ENCODE measurements around the gene DPAGT1.

DPAGT1 gene

DNA sequence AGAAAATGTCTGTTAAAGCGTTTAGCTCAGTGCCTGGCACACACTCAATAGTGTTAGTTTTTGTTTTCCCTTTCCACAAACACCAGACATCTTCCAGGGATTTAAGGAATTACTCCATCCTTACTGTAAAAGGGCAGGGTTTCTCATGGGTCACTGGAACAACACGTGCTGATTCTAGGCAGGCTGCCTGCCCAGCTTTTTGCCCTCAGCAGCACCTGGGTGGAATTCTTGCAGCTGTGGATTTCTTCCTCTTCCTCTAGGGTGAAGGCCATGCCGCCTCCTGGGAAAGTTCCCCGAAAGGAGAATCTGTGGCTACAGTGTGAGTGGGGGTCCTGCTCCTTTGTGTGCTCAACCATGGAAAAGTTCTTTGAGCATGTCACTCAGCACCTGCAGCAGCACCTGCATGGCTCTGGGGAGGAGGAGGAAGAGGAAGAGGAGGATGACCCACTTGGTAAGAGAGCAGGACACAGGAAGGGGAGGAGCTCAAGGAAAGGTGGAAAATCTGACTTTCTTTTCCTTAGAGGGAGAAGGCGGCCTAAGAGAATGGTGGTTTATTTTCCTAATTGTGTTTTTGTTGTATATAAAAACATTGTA lies 25.1 kb upstream of the DPAGT1 start:
- ChIA-PET POLR2A (interaction anchor here (0.5 to 1.0 kb wide), 4 partner anchors 24 to 1043 kb away, joined by 3 to 5 read pairs (median 4); partner anchors contain the start of gene DPAGT1), CTCF (interaction anchor here (0.6 kb wide), 2 partner anchors 39 to 1381 kb away, joined by 3 to 5 read pairs; no protein-coding TSS in a partner anchor)
- no peak overlapping the region for H3K4me3 ChIP-seq (ENCODE audit: low read depth, low read length)
- H3K27ac ChIP-seq (ENCODE audit: extremely low read depth, low read depth, low read length): no peak overlapping the region
- H3K9me3 ChIP-seq (ENCODE audit: control insufficient read depth, insufficient read depth, low read depth, low read length): no peaks in the 10 kb centered on the region
- no peak for TF ChIP-seq WT1 (tag by site-specific recombination; IDR thresholded peaks at IDR 0.05)
- TF ChIP-seq, protein P1, sequence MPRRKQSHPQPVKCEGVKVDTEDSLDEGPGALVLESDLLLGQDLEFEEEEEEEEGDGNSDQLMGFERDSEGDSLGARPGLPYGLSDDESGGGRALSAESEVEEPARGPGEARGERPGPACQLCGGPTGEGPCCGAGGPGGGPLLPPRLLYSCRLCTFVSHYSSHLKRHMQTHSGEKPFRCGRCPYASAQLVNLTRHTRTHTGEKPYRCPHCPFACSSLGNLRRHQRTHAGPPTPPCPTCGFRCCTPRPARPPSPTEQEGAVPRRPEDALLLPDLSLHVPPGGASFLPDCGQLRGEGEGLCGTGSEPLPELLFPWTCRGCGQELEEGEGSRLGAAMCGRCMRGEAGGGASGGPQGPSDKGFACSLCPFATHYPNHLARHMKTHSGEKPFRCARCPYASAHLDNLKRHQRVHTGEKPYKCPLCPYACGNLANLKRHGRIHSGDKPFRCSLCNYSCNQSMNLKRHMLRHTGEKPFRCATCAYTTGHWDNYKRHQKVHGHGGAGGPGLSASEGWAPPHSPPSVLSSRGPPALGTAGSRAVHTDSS (tag by site-specific recombination; IDR thresholded peaks at IDR 0.05): peak; percentile 85
- TF ChIP-seq PRDM1 (tag by site-specific recombination; IDR thresholded peaks at IDR 0.05): peak; percentile 60
- no peak for TF ChIP-seq ZNF707 (tag by site-specific recombination; IDR thresholded peaks at IDR 0.05)
- H3K36me3 ChIP-seq (ENCODE audit: control insufficient read depth in 2 of 2, insufficient read depth in 1 of 2, low read length in 2 of 2): peaks cover 14 to 32% of the 10 kb centered on the region in 2 experiments; a peak in 2 of 3 replicates
- peaks cover 4% of the 10 kb centered on the region; the same call in 1 of the 2 replicates for H3K4me1 ChIP-seq (ENCODE audit: control insufficient read depth, insufficient read depth, low read length)

DNA sequence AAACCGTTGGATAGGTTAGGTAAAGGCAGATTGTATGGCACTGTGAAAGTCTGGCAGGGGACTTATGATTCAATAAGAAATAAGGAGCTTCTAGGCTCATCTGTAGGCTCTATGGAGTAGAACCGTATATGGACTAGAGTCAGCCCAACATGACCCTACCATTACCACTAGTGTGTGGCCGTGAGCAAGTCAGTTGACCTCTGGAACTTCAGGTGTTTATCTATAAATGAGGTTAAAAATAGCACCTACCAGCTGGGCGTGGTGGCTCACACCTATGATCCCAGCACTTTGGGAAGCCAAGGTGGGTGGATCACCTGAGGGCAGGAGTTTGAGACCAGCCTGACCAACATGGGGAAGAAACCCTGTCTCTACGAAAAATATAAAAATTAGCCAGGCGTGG lies 24.2 kb upstream of the DPAGT1 start:
- Histone ChIP-seq H3K4me3 (ENCODE audit: low read depth, low read length) (no peak overlapping the region), H3K9me3 (ENCODE audit: control insufficient read depth, insufficient read depth, low read depth, low read length) (no peaks in the 10 kb centered on the region), H3K4me1 (ENCODE audit: control insufficient read depth, insufficient read depth, low read length) (peaks cover 4% of the 10 kb centered on the region; the same call in 1 of the 2 replicates), H3K27ac (ENCODE audit: extremely low read depth, low read depth, low read length) (no peak overlapping the region), H3K36me3 (ENCODE audit: control insufficient read depth in 2 of 2, insufficient read depth in 1 of 2, low read length in 2 of 2) (peaks cover 10 to 22% of the 10 kb centered on the region in 2 experiments; a peak in 2 of 3 replicates)
- no peak for TF ChIP-seq ZNF239 (tag by site-specific recombination; IDR thresholded peaks at IDR 0.05)
- TF ChIP-seq ZNF677 (tag by site-specific recombination; IDR thresholded peaks at IDR 0.05): no peak
- no peak for TF ChIP-seq ZNF596 (tag by site-specific recombination; IDR thresholded peaks at IDR 0.05)
- ChIA-PET POLR2A (no interaction called here), CTCF (interaction anchor here (0.6 to 0.8 kb wide), 2 partner anchors 40 to 198 kb away, joined by 3 to 5 read pairs; no protein-coding TSS in a partner anchor)

DNA sequence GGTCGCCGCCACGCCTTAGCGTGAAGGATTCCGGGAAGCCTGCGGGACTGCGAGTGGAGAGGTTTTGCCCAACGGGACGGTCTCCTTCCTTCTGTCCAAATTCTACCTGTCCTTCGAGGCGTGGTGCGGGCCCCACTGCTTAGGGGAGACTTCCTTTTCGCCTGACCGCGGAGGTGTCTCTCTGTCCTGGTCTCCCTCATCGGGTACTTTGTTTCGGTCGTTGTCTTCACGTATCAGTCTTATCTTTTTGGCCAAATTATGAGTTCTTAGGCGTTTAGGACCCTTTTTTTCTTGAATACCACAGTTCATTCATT lies 20.1 kb upstream of the DPAGT1 start:
- peaks cover 3 to 20% of the 10 kb centered on the region in 2 experiments; a peak in 2 of 3 replicates for H3K36me3 ChIP-seq (ENCODE audit: control insufficient read depth in 2 of 2, insufficient read depth in 1 of 2, low read length in 2 of 2)
- peak overlapping the region; percentile 21; the same call in 1 of the 2 replicates for H3K27ac ChIP-seq (ENCODE audit: extremely low read depth, low read depth, low read length)
- H3K9me3 ChIP-seq (ENCODE audit: control insufficient read depth, insufficient read depth, low read depth, low read length): no peaks in the 10 kb centered on the region
- ChIA-PET POLR2A (interaction anchor here (0.8 to 3.6 kb wide), 19 partner anchors 10 to 260 kb away, joined by 3 to 51 read pairs (median 5); partner anchors contain the start of genes C2CD2L, CENATAC, DPAGT1 and HMBS), CTCF (interaction anchor here (0.7 to 3.2 kb wide), 5 partner anchors 12 to 434 kb away, joined by 3 to 18 read pairs (median 3); no protein-coding TSS in a partner anchor)
- H3K4me3 ChIP-seq (ENCODE audit: low read depth, low read length): peak overlapping the region; percentile 62
- H3K4me1 ChIP-seq (ENCODE audit: control insufficient read depth, insufficient read depth, low read length): peaks cover 4% of the 10 kb centered on the region; the same call in 1 of the 2 replicates
- no peak for TF ChIP-seq ZNF248 (tag by site-specific recombination; IDR thresholded peaks at IDR 0.05)
- no peak for TF ChIP-seq ZBTB48 (tag by site-specific recombination; IDR thresholded peaks at IDR 0.05)
- TF ChIP-seq ZNF266 (tag by site-specific recombination; IDR thresholded peaks at IDR 0.05; ENCODE audit: low read depth): no peak
- TF ChIP-seq ZNF654 (tag by site-specific recombination; IDR thresholded peaks at IDR 0.05; ENCODE audit: low read depth): no peak
- peak; percentile 79 for TF ChIP-seq ZNF335 (tag by site-specific recombination; conservative IDR thresholded peaks at IDR 0.05)
- no peak for TF ChIP-seq ZNF658 (tag by site-specific recombination; IDR thresholded peaks at IDR 0.05)
- no peak for TF ChIP-seq IKZF3 (tag by site-specific recombination; IDR thresholded peaks at IDR 0.05)
- no peak for TF ChIP-seq ZSCAN16 (tag by site-specific recombination; IDR thresholded peaks at IDR 0.05)
- TF ChIP-seq, protein P2, sequence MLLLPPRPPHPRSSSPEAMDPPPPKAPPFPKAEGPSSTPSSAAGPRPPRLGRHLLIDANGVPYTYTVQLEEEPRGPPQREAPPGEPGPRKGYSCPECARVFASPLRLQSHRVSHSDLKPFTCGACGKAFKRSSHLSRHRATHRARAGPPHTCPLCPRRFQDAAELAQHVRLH (tag by site-specific recombination; IDR thresholded peaks at IDR 0.05): no peak
- TF ChIP-seq, protein P3, sequence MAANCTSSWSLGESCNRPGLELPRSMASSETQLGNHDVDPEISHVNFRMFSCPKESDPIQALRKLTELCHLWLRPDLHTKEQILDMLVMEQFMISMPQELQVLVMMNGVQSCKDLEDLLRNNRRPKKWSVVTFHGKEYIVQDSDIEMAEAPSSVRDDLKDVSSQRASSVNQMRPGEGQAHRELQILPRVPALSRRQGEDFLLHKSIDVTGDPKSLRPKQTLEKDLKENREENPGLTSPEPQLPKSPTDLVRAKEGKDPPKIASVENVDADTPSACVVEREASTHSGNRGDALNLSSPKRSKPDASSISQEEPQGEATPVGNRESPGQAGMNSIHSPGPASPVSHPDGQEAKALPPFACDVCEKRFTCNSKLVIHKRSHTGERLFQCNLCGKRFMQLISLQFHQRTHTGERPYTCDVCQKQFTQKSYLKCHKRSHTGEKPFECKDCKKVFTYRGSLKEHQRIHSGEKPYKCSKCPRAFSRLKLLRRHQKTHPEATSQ (tag by site-specific recombination; IDR thresholded peaks at IDR 0.05): 0 out of 2 replicates have a peak, but pooled peaks have one; percentile 18
- peak; percentile 17; the same call in 1 of the 2 replicates for TF ChIP-seq ZNF341 (tag by site-specific recombination; IDR thresholded peaks at IDR 0.05; ENCODE audit: low read depth)
- TF ChIP-seq ZNF433 (tag by site-specific recombination; IDR thresholded peaks at IDR 0.05; ENCODE audit: low read depth): no peak
- TF ChIP-seq, protein P4, sequence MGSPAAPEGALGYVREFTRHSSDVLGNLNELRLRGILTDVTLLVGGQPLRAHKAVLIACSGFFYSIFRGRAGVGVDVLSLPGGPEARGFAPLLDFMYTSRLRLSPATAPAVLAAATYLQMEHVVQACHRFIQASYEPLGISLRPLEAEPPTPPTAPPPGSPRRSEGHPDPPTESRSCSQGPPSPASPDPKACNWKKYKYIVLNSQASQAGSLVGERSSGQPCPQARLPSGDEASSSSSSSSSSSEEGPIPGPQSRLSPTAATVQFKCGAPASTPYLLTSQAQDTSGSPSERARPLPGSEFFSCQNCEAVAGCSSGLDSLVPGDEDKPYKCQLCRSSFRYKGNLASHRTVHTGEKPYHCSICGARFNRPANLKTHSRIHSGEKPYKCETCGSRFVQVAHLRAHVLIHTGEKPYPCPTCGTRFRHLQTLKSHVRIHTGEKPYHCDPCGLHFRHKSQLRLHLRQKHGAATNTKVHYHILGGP (tag by site-specific recombination; IDR thresholded peaks at IDR 0.05): no peak
- TF ChIP-seq ZNF600 (tag by site-specific recombination; IDR thresholded peaks at IDR 0.05): no peak
- no peak for TF ChIP-seq ZNF2 (tag by site-specific recombination; IDR thresholded peaks at IDR 0.05)
- no peak for TF ChIP-seq ZNF133 (tag by site-specific recombination; IDR thresholded peaks at IDR 0.05)
- TF ChIP-seq ZXDB (tag by site-specific recombination; IDR thresholded peaks at IDR 0.05): no peak
- TF ChIP-seq SALL2 (tag by site-specific recombination; IDR thresholded peaks at IDR 0.05; ENCODE audit: borderline replicate concordance): no peak
- no peak for TF ChIP-seq ZNF558 (tag by site-specific recombination; IDR thresholded peaks at IDR 0.05)
